ENCODE results near the gene ZNF101.
A peak's percentile ranks its signal among the peaks of the same experiment; 100 is the strongest.

ZNF101 gene
- 79.6 to 243 reads per million in 2 donors for total RNA-seq

DNA sequence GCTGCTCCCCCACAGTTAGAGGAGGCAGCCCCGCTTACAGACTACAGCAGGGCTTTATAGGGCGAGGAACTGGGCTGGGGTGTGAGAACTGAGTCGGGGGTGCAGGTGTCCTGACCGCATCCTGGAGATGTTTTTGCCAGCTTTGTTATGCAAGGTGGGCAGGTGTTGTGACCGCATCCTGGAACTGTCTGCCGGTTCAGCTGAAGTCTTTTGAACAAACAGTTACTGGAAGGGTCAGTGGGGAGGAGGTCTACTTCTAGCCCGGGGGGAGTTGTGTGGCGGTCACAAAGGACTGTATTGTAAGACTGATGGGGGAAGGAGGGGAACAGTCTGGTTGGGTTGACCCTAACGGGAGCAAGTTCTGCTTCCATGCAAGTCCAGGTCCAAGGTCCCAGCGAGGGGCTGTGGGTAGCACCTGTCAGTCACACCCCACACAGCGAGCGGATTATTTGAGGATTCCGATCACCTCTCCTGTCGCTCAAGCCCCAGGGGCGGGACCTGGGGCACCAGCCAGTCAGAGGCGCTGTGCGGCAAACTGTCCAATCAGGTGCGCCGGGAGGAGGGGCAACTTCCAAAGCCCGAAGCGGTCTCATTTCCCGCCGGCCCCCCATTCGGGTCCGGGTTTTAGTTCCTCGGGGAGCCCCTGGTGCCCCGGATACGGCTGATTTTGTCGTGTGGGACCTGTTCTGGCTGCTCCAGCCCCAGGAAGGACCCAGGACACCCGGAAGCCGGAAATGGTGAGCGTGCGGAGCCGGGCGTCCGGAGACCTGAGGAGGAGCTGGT is at the start of gene ZNF101:
Gene ZNF101 (plus strand): TSS at position 610 of the 783 bp plus-strand sequence. CDS start 125 bp downstream, at position 735.
- DNase-seq = peak; percentile 88

DNA sequence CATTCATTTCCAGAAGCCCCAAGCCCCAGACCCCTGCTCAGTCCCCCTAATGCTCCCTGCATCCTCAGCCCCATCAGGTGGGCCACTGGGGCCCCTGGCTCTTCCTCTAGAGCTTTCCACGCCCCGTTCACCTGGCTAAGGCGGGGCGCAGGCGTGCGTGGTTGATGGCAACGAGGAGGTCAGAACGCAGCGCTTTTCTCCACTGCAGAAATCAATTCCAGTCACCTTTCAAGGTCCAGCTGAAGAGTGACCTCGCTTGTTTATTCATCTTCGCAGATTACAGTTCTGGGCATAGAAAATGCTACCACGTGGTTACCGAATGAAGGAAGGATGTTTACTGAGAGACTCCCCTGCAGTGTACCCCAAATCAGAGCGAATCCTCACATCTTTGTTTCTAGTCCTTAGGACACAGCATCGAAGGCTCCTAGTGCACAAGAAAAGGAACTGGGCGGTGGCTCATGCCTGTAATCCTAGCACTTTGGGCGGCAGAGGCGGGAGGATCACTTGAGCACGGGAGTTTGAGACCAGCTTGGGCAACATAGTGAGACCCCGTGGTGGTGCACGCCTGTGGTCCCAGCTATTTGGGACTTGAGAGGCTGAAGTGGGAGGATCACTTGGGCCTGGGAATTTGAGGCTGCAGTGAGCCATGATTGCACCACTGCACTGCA is 49.3 kb upstream of the ZNF101 start:
- DNase-seq = no peak

DNA sequence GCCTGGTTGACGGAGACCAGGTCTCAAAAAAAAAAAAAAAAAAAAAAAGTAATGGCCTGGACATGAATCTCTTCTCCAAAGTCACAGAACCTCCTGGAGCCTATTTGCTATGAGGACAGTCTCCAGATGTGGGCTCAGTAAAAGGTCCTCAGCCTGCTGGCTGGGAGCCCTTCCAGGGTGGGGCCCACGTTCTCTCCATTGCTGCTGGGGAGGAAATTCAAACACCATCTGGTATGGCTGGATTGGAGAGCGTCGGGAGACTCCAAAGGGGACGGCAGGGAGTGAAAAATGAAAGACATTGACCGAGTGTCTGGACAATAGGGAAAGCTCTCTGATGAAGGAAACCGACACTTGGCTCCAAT is 48.8 kb upstream of the ZNF101 start:
- no peak for DNase-seq

DNA sequence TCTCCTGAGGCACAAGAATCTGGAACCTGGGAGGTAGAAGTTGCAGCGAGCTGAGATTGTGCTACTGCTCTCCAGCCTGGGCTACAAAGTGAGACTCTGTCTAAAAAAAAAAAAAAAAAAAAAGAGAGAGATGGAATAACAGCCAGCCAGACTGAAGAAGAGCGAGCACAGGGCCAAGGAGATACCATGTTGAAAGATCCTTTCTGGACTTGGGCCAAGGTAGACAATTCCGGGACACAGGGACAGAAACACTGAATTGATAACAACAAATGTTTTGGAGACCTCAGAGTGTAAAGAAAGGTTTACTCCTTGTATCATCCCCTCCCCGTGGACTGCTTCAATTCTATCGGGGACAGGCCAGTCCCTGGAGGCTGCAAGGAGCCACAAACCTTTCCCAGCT is 45.3 kb upstream of the ZNF101 start:
- DNase-seq = no peak

DNA sequence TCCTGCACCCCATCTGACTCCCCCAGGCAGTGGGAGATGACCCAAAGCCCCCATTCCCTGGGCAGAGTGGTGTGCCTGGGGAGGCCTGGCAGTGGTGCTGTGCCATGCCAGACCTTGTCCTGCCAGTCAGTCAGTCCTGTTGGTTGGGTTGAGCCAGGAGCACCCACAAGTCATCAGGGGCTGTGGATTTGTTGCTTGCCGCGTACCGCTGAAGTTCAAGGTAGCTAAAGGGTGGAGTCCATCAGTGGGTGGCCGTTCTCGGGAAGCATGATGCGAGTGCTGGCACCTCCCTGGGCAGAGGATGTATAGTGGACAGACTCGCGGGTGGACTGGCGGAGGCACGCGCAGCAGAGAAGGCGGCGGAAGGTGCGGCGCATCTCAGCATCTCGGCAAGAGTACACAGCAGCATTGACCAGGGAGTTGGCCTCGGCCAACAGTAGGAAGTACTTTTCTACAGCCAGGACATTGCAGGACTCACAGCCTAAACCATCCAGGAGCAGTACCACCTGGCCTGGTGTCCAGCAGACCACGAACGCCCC is 44.5 kb upstream of the ZNF101 start:
- DNase-seq = no peak

DNA sequence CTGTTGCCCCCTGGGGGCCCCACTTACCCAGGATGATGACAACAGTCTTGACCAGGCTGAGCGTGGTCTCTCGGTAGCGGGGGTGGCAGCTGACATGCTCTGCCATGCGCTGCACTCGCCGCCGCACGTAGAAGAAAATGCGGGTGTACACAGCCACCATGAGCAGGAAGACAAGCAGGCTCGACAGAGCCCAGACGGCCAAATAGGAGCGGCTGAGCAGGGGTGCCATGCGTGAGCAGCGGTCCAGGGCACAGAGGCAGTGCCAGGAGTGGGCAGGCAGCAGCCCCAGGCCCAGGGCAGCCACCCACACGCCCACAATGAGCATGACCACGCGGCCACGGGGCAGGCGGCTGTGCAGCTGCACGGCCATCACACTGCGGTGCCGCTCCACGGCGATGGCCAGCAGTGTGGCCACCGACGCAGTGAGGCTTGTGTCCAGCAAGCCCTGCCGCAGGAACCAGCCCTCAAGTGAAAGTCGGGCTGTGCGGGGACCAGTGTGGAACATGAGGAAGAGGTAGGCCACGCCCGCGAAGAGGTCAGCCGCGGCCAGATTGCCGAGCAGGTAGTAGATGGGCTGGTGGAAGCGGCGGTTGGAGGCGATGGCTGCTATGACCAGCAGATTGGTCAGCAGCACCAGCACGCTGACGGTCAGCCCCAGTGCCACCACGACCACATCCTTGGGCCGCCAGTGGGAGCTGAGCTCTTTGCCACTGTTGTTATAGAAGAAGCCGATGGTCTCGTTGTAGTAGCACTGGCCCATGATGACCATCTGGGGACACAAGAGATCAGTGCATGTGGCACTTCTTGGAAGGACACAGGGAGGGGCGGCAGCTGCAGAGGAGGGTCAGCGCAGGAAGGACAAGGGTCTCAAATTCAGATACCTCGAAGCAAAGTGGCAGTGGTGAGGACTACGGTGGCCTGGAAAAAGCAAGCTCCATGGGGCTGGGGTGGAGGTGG is 41.8 kb upstream of the ZNF101 start:
- no peak for DNase-seq

DNA sequence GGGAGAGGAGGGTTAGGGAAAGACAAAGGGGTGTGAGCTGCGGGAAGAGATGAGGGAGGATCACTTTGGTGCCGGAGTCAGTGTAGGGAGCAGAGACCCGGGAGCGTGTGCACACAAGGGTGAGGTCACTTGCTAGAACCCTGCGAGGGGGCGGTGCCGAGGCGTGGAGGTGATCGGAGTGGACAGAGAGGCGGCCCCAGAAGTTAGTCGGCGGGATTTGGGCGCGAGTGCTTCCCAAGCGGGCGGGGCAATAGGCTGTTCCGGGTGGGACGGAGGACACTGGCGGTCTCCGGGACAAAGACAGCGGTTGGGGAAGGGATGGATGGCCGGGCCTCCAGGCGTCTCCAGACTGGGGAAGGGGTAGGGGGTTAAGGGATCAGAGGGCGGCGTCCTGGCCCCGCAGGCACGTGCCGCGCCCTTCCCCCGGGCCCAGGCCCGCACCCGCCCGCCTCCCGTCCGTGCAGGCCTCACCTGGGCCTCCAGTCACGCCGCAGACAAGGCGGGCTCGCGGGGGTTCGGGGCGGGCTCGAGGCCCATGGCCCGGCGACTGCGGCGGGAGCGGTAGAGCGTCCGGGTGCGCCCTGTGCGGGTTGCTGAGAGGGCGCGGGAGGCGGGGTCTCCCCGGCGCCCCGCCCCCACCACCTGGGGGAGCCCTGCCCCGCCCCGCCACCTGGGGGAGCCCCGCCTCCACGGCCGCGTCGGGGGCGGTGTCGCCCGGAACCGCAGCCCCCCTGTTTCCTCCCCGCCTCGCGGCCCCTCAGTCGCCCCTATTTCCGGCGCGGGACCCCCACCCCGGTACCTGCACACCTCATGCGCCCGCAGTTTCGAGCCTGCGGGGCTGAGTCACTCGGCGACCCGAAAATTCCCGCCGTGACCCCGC is 40.8 kb upstream of the ZNF101 start, which contains the start of gene LPAR2:
Gene LPAR2 (minus strand): TSS at position 600 of the 880 bp plus-strand sequence. CDS start 945 bp downstream, outside the sequence.
- peak; percentile 80 for DNase-seq

DNA sequence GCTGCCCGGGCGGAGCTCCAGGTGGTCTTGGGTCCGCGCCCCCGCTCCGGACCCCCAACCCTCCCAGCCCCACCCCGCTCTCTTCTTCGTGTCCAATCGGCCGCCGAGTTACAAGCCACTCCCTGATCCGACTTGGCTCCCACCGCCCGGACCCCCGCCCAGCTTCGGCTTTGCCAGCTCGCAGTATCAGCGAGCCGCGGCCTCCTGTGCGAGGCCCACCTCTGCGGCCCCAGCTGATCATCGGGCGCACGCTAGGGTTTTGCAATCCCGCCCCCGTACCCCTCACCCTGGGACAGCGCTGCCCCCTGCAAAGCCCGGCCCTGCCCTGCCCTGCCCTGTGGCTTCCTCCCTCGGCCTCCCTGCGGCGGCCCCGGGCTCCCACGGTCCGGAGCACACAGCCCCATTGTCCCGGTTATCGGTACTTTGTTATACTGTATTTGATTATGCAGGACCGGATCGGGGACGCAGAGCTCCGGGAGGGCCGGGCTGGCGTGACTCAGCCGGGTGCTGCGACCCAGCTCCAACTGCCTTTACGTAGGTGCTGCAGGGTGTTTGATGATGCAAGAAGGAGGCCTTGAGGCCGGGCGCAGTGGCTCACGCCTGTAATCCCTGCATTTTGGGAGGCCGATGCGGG is 40.0 kb upstream of the ZNF101 start:
- peak; percentile 31 for DNase-seq

DNA sequence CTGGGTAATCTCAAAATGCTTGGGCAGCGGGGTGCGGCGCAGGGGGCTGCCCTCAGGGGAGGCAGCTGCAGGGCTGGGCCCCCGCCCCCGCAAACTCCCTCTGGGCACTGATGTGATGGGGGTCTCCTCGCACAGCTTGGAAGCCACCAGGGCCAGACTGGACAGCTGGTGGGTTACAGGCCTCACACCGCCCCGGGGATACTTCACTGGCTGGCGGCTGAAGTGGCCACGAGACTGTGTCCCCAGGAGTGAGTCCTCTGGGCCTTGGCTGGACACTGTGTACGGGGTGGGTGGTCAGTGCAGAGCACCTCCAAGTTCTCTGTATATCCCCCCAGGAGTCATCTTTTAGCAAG is 38.6 kb upstream of the ZNF101 start:
- no peak for DNase-seq

DNA sequence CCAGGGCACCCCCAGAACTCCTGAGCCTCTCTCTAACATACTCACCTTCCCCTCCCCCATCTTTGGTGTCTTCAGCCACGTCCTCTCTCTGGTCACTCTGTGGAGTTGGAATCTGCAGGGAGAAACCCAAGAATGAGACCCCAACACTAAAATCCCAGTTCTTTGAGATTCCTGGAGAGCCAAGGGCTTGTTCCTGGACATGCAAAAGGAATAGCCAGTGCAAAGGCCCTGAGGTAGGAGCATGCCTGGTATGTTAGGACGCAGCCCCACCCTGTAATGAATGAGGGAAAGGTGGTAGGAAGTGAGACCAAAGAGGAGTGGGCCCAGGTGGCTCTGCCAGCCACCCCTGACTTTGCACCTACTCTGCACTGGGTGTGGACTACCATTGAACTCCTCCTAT is 38.2 kb upstream of the ZNF101 start:
- DNase-seq = no peak

DNA sequence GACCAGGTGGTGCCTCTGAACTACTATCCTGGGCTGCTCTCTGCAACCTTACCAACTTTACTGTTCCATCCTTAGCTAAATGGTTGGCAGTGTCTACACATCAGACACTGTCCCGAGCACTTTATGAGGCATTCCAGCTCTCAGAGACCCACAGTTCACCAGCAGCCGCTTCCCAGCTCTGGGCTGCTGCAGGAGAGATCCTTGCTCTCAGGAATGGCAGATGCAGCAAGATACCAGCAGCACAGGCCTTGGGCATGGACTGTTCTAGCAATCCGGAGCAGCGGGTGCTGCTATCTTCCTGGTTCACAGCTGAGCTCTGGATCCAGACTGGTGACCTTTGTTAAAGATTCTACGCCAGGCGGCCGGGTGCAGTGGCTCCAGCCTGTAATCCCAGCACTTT is 37.3 kb upstream of the ZNF101 start:
- DNase-seq = no peak

DNA sequence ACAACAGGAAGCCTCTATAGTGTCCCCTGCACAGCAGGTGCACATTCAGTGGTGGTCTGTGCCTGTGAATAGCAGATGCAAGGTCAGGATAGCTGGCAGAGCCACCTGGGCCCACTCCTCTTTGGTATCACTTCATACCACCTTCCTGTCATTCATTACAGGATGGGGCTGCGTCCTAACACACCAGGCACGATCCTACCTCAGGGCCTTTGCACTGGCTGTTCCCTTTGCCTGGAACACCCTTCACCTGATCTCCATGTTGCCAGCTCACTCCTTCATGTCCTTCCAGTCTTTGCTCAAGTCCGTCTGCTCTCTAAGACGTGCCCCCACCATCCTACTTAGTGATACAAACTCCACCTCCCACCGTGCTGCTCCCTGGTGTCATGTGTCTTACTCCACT is 36.0 kb upstream of the ZNF101 start:
- no peak for DNase-seq

DNA sequence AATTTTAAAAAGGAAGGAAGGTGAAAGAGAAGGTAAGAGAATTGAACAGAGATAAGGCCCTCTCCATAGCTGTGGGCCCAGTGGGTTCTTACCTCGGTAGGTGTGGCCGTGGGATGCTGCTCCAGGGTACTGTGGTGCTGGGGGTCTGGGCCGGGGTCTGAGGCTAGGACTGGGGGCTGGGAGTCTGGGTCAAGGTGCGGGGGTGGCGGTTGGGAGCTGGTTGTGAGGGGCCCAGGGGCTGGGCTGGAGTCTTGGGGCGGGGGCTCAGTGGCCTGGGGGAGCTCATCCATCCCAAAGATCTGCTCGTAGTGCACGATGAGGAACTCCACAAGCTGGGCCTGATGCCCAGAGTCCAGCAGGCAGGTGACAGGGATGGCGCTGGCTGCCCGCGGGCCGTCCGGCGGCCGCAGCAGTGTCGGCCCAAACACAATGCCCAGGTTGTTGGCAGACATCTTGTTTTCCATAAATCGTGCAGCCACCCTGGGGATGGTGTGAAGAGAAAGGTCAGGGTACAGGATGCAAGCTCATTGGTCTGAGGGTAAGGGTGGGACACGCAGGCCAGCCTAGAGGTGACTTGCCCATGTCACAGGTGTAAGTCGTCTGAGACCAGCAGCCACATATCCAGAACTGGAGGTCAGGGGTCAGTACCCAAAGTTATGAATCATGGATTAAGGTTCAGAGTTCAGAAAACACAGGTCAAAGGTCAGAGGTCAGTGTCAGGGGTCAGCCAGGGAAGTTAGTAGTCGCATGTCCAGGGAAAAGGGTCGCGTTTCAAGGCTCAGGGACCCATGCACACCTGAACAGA is 34.7 kb upstream of the ZNF101 start:
- no peak for DNase-seq

DNA sequence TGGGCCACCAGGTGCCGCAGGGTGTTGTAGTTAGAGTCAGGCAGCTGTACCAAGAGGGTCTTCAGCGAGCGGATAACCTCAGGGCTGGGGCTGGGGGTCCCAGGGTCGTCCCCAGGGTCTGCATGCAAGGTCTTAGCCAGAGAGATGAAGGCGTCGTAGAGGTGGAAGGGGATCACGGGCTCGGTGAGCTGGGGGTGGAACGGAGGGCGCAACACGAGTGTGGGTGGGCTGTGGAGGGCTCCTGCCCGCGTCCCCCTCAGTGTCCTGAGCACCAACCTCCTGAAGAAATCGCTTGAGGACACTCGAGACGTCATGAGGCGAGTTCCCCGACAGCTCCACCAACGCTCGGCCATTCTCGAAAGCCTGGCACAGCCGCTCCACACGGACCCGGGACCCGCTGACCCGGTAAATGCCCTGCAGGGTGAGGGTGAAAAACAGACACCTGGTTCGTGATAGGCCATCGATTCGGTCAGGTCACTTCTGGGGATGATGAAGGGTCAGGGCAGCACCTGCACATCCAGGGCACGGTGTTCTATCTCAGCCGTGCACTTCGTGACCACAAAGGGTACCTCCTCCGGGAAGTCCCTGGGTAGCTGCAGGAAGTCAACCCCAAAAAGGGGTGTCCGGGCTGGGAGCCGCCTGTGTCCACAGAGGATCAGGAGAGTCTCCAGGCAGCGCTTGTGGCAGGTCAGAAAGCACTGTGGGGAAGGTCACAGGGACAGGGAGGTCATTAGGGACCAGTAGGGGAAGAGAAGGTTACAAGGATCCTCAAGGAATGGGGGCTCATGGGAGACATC is 33.9 kb upstream of the ZNF101 start:
- DNase-seq = no peak

DNA sequence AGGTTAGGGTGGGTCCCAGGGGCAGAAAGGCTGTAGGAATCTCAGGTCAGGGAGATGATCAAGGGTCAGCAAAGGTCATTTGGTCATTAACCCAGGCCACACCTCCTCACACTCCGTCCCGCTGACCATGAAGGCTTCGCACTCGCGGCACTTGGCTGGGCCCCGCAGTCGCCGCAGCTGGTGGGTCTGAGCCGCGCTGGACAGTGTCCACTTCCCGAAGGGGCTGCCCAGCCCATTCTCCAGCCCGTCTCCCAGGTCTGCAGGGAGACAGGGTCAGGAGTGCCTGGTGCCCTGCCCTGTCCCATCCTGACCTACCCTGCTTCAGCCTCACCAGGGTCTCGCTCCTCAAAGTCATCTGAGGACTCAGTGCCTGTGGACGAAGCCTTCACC is 33.3 kb upstream of the ZNF101 start:
- no peak for DNase-seq

DNA sequence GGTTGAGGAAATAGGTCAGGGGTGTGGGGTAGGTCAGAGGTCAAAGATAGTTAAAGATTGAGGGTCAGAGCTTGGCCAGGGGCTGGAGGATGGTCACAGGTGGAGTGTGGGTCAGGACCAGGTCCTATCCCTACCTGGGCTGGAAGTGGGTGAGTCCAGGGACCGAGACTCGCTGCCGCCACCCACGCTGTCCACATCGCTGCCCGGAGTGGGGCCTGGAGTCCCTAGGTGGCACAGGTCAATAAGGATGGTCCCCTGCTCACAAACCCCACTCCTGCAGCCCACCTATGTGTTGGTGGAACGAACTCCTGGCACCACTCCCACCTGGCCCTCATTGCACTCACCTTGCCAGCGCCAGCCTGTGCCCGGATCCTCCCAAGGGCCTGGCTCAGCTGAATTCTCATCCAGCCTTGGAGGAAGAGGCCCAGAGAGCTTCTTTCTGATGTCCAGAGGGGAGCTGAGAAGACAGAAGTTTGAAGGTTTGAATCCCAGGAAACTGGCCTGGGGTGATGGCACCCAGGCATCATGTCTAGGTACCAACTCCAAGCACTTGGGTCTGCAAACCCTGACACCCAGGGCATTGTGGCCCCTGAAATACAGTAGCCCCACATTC is 32.0 kb upstream of the ZNF101 start:
- DNase-seq = no peak

DNA sequence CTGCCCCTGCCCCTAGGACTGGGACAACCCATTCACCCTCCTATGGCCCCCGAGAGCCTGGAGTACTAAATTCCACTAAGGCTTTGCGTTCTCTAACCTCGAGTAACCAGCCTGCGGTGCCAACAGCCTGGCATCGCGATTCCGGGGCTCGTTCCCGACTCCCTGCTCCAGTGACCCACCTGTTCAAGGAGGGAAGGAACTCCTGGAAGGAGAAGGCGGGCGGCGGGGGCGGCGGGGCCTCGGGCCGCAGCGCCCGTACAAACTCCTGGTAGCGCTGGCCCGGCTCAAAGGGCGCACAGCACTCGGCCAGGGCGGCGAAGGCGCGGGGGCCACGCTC is 31.5 kb upstream of the ZNF101 start:
- no peak for DNase-seq

DNA sequence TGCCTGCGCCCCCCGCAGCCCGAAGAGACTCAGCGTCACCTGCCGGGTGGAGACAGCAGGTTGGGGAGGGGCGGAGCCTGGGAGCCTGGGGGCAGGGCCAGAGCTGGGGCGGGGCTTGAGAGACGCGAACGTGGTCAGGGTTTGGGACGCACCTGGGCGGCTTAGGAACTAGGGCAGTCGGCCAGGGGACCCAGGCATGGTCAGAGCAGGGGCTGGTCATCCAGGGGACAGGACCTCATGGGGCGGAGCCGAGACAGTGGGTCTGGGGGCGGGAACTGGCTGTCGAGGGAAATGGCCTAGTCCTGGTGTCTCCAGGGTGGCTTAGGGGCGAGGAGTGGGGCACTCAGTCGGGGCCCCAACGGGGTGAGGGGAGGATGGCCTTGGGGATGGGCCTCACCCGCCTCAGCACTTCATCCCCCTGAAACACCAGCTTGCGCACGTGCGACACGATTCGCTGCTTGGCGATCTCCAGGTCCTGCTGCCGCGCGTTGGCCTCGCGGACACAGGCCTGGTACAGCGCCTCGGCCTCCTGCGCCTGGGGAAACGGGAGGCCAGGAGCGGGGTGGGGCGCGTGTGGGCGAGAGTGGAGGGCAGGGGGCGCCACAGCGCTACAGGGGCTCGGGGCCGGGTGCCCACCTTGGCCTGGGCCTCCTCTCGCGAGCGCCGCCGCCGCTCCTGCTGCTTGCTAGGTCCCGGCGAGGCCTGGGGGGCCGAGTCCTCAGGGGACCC is 31.0 kb upstream of the ZNF101 start:
- DNase-seq = no peak

Data from T-helper 9 cell (primary cell).